NK-92 (cell line): ENCODE data around the gene FAM120AOS.

Source experiments
- DNase-seq: peaks from one replicate; lab custom pipeline; 2025; ENCODE audit not compliant: unreplicated experiment; lab: John Stamatoyannopoulos, UW

The FAM120AOS gene

DNA sequence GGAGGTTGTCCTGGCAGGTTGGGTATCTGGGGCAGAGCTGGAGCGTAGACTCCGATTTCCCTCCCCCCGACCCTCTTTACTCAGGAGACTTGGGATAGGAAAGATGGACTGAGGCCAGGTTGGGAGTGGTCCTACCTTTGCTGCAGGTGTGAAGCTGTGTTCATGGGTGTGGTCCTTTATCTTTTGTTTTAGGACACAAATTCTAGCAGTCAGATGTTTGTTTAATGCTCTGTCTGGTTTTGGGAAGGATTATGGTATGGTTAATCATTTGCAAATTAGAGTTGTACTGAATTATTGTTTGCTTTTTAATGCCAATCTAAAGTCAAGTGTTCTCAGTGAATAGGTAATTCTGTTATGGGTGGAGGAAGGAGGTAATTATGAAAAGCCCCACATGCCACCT lies 14.1 kb upstream of the FAM120AOS start:
- DNase-seq, result no peak

GRCh38 chr9:93467062-93467416 lies 13.7 kb upstream of the FAM120AOS start:
- no peak for DNase-seq

DNA sequence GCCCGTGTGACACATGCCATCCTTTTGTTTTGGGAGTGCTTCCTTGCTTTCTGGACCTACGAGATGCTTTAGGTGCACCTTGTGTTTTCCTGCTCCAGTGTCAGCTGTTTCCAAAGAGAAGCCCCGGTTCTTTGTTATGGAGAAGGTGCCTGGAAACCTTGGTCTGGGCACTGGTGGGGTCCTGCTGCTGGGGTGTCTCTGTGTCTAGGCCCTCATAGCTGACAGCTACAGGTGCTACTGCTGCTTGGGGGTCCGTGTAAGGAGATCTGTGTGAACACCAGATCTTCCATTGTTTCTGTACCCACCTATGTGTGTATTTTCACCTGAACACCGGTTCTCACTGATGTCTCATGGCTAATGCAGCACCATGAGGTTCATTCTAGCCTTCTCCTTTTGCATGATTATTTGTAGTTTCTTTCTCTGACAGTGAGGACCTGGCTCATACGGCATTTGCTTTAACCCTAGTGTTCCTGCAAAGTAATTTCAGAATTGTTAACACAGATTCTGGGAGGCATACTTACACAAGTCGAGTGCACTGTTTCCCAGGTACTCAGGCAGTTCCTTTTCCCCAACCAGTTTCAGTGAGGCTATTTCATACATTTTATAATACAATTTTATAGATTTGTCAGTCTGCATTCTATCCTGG lies 13.2 kb upstream of the FAM120AOS start:
- DNase-seq, result no peak

DNA sequence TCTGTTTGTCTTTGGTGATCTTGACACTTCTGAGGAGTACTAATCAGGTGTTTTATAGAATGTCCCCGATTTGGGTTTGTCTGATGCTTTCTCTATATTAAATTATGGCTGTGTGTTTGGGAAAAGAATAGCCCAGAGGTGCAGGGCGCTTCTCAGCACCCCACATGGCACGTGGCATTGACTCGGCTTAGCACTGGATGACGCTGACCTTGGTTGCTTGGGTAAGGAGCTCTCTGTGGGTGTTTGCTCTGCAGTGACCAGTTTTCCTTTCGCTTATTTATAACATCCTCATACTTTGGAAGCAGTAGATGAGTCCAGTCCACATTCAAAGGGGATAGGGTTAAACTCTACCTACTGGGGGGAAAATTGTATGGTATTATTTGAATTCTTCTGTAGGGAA lies 12.5 kb upstream of the FAM120AOS start:
- DNase-seq, result no peak

DNA sequence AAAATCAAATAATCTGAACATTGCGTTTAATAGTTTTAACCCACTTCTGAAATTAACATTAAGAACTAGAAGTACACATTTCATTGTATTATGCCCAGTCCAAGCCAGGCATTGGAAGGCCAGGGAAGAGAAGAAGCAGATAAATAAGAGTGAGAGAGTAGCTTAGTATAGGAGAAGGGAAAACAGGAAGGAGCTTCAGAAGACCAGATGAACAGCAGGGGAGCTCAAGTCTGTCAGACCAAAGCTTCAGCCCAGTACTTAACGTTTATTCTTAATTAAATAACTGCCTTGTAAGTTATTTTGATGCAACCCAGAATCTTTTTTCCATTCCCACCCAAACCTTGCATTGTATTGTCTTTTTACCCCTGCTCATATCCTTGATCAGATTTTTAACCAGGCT lies 11.5 kb upstream of the FAM120AOS start:
- DNase-seq, result no peak

DNA sequence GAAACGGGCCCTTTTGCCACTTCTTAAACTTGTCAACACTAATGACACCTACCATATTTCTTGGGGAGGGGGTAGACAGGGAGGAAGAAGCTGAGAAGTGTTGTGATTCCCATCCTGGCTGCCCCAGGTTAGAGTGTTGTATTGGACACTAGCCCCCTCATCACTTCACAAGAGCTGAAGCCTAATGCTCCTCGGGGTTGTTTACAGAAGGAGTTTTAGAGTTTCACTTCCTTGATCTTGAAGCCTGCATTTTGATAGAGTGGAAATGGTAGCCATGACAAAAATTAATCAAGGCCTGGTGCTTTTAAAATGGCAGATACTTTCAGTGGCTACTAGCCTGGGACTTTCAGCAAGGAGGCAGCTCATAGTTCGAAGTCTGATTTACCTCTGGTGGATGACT lies 11.0 kb upstream of the FAM120AOS start:
- no peak for DNase-seq

DNA sequence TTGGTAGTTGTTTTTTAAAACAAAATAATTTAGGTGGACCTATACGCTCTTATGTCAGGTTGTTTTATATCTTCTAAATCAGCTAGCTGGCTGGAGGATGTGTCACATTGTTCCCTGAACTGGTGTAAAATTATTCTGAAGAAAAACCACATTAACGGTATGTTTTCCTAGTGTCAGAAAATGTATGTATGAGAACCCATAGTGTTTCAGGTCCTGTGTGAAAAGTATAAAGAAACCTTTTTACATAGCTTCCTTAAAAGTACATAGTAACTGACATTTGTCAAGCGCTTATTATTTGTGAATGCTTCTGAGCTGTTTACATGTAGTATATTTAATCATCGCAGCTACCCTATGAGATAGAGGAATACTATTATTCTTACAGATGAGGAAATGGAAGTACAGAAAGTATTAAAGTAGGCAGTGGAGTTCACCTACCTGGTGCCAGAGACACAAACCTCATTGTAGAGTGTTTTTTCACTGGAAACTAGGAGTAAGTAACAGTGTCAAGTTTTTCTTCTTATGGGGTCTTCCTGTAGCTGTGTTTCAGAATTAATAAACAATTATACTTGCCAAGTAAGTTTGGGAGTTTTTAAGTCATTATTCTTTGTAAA lies 10.4 kb upstream of the FAM120AOS start:
- DNase-seq, result no peak

- no peak for DNase-seq
Measured at GRCh38 chr9:93461821-93462220, 8.4 kb upstream of the FAM120AOS start.

GRCh38 chr9:93461414-93461743 lies 8.0 kb upstream of the FAM120AOS start:
- DNase-seq, result no peak

DNA sequence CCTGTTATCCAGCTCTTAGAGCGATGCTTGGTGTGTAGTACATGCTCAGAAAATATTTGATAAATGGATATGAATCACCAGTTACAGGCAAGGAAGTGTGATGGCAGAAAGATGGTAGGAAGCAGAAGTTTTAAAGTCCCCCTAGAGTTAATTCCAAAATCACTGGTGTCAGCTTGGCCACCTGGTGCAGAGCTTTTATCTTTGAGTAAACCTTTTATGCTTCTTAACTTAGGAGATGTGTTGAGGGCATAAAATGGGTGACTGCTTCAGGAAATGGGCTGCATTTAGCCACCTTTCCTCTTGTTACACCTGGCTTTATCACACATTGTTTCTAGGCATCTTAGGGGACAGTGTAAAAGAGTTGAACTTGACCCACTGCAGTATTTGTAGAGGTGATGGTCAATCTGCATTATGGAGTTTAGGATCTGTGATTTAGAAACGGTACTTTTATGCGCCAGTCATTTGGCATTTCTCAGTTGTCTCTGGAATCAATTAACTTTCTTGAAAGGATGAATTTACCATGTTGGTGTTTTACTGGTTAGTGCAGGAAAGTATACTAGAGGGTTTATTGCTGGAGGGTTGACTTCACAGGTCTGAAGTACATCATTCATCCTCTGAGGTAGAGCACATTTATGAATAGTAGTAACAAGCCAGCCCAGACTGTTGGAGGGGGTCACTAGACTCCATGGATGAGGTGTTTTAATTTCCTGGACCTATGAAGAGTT lies 7.5 kb upstream of the FAM120AOS start:
- DNase-seq, result no peak

- no peak for DNase-seq
Measured at GRCh38 chr9:93459432-93459847, 6.1 kb upstream of the FAM120AOS start.

- no peak for DNase-seq
Measured at GRCh38 chr9:93458712-93459111, 5.3 kb upstream of the FAM120AOS start.

- no peak for DNase-seq
Measured at GRCh38 chr9:93457006-93457405, 3.6 kb upstream of the FAM120AOS start.

DNA sequence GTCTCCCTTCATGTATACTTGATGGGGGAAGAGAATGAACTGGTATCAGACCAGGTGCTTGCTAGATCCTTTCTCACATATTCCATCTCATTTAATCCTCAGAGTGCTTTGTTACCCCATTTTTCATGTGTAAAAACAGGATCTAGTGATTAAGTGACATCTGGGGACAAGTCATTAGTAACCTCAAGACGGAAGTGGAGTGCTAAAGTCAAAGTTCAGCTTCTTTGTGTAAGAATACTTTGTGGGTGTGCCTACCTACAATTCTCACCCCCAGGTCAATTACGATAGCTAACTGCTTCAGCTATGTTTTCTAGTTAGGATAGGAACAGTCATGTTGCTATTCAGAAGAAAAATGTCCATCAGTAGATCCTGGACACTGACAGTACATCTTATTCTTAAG lies 3.1 kb upstream of the FAM120AOS start:
- no peak for DNase-seq

- DNase-seq, result no peak
Measured at GRCh38 chr9:93456022-93456421, 2.6 kb upstream of the FAM120AOS start.

DNA sequence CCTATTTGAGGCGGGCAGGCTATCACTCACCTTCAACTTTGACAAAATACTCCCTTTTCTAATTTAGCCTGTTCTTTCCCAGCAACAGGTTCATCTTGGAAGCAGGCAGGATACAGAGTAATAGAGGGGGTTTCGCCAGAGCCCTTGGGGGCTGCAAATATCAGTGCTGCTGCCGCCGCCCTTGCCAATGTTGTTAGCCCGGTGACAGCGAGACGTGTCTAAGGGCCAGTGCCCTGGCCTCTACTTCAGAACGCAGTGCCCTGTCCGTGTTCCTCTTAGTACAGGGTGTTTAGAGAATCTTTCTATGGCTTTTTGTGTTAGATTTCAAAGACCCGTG lies 703 bp downstream of the FAM120AOS start:
- DNase-seq, result no peak

DNA sequence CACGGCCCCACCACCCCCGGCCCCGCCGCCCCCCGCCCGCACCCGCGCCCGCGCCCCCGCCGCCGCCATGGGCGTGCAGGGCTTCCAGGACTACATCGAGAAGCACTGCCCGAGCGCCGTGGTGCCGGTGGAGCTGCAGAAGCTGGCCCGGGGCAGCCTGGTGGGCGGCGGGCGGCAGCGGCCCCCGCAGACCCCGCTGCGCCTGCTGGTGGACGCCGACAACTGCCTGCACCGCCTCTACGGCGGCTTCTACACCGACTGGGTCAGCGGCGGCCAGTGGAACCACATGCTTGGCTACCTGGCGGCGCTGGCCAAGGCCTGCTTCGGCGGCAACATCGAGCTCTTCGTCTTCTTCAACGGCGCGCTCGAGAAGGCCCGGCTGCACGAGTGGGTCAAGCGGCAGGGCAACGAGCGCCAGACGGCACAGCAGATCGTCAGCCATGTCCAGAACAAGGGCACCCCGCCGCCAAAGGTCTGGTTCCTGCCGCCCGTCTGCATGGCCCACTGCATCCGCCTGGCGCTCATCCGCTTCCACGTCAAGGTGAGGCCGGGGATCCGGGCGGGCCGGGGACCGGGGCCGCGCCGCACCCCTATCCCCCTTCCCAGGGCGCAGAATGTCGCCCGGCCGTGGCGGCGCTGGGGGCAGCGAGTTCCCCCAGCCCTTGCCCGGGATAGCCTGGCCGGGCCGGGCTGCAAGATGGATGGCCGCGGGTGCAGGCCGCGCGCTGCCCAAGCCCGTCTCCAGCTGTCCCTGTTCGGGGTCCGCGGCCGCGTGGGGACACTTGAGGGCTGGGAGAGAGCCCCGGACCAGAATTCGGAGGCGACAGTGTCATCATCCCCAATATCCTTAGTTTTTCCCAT lies 1.3 kb downstream of the FAM120AOS start:
- DNase-seq, result no peak

GRCh38 chr9:93450945-93451815 lies 2.2 kb downstream of the FAM120AOS start, which contains the start of gene FAM120A:
FAM120A (plus strand) TSS chr9:93451685; CDS start chr9:93451916, 231 bp downstream.
- DNase-seq, result no peak

DNA sequence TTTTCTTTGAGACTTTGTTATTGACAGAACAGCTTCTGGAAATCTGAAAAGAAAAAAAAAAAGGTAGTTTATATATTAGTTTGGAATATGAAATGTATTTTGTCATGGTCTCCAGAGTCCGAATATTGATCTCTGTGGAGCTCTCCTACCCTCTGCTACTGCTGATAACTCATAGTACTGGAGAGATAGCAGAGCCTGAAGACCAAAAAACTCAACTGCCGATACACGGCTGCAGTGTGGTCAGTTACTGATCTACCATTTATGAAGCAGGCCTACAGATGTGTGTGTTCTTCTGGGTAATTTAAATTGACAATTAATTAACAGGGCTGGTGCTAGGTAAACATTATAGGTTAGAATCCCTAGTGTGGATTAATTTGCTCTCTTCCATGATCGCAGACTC lies 5.7 kb downstream of the FAM120AOS start:
- no peak for DNase-seq

DNA sequence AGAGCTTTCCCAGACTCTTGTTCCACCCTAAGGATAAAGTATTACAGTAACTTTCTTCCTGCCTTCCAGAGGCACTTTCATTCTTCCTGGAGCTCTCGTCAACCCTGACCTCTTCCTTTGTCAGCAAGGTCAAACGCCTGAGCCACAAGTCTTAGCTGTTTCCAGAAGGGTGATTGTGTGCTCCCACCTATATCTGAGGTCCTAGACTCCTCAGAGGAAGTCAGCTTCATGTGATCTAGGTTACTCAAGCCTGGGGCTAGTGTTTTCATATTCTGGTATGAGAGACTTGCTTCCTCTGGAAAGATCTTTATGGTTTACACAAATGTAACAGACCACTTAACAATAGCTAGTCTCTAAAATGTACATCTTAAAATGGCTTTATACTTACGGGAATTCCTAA lies 7.3 kb downstream of the FAM120AOS start:
- DNase-seq, result no peak
